ENCODE results near the gene NMT1.

DNA sequence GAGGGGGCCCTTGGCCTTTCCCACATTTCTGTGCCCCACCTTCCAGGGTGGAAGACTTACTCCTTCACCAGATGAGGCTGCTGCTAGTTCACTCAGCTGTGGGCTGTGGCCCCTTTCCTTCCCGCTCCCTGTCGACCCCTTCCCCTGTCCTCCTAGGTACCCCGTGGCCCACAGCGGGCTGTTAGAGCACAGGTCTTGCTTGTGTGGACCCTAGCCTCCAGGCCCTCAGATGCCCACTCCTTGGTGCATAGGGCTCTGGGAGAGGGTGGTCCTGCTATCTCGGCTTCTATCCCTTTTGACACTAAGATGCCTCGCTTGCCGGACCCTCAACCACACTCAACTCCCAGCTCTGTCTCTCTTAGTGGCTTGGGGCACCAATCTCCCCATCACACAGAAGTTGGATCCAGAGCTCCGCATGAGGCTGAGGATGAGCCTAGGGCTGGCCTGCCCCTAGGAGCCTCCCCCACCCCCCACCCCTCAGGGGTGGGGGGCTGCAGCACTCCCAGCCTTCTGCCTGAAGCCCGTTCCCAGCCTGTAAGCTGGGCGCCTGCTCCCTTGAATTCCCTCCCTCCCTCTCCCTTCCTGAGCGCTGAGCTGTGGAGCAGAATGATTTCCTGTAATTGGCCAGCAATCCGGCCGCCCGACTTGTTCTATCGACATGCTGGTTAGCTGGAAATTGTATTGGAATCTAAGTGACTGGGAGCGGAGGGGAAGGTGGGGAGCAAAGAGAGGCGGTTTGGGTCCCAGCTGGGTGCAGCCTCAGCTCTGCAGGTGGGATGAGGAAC, 40.6 kb upstream of the NMT1 start:
- TF ChIP-seq, protein P1, sequence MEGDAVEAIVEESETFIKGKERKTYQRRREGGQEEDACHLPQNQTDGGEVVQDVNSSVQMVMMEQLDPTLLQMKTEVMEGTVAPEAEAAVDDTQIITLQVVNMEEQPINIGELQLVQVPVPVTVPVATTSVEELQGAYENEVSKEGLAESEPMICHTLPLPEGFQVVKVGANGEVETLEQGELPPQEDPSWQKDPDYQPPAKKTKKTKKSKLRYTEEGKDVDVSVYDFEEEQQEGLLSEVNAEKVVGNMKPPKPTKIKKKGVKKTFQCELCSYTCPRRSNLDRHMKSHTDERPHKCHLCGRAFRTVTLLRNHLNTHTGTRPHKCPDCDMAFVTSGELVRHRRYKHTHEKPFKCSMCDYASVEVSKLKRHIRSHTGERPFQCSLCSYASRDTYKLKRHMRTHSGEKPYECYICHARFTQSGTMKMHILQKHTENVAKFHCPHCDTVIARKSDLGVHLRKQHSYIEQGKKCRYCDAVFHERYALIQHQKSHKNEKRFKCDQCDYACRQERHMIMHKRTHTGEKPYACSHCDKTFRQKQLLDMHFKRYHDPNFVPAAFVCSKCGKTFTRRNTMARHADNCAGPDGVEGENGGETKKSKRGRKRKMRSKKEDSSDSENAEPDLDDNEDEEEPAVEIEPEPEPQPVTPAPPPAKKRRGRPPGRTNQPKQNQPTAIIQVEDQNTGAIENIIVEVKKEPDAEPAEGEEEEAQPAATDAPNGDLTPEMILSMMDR (IDR thresholded peaks at IDR 0.05; ENCODE audit: borderline replicate concordance, extremely low read depth, low read length, poor library complexity, severe bottlenecking): no peak
- TF ChIP-seq EZH2 (IDR thresholded peaks at IDR 0.05; ENCODE audit: borderline replicate concordance, low read depth, low read length, severe bottlenecking): no peak
